Measurements from ENCODE around the gene CCDC92.
"Not testable (repeated sequence)": the region's sequence is repeated elsewhere in the genome, so short reads cannot be mapped to it uniquely, and the experiment has no call there.

The CCDC92 gene

DNA sequence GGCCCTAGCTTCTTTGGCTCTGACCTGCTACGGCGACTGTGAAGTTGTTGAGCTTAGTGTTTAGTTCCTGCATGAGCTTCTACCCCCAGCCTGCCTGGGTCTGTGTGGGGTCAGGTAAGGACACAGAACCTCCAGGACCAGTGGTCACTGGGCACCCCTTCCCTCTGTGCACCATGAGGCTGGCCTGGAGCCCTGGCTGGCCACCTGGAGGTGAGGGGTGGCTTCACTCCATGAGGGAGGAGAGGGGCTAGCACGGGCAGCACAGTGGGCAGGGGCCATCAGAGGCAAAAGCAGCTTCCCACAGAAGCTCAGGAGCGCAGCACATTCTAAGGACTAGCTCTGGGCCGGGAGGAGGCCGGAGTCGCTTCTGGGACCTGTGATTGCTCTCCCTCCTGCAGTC is 36.7 kb downstream of the CCDC92 start:
- DNase-seq = no peak

DNA sequence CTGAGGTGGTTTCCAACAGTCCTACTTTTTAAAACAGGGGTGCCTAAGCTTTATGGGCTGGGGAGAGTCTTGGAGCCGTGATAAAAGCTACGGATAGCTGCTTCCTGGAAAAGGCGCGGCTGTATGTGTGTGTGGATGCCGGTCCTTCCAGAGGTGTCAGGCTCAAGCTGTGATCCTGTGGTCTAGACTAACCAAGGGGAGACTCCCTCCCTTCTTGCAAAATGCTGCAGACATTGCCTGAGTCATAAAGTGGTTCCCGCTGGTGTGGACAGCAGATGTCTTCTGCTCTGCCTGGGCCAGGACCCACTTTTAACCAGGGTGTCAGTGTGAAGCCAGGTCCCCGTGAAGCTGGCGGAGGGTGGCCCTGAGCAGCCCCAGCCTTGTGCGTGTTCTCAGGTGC is 37.8 kb downstream of the CCDC92 start:
- DNase-seq = no peak

DNA sequence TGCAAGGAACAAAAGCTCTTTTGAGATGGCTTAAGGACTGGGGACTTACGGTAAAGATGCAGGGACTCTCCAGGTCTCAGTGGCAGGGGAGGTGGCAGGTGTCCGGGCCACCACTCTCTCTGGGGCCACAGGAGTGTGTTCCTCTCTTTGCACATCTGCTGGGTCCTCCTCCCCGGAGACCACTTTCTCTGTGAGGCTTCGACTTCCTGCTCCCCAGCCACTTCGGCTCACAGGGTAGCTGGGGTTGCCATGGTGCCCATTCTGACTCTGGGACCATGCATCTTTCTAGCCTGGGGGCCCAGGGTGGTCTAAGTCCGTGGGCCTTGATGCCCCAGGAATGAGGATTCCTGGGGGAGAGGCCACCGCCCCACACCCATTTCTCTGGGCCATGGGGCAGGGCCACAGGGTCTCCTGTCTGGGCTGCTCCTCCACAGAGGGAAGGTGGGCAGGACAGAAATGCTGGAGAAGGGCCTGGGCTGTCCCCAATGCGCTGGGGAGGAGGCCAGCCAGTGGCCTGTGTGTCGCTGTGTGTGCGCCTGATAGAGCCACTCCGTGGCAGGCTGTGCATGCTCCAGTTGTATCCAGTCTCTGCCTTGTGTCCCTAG is 38.5 kb downstream of the CCDC92 start:
- no peak for DNase-seq

DNA sequence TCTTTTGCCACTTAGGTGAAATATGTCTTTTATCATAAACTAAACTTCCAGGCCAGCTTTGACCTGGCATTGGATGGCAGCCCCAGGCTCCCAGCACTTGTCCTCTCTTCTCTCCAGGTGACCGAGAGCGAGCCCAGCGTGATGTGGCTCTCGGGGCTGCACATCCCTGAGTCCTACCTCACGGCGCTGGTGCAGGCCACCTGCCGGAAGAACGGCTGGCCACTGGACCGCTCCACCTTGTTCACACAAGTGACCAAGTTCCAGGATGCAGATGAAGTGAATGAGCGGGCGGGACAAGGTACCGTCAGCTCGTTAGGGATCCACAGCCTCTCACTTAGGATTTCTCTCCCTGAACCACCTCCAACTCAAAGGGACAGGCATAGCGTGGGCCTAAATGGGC is 39.4 kb downstream of the CCDC92 start:
- no peak for DNase-seq

DNA sequence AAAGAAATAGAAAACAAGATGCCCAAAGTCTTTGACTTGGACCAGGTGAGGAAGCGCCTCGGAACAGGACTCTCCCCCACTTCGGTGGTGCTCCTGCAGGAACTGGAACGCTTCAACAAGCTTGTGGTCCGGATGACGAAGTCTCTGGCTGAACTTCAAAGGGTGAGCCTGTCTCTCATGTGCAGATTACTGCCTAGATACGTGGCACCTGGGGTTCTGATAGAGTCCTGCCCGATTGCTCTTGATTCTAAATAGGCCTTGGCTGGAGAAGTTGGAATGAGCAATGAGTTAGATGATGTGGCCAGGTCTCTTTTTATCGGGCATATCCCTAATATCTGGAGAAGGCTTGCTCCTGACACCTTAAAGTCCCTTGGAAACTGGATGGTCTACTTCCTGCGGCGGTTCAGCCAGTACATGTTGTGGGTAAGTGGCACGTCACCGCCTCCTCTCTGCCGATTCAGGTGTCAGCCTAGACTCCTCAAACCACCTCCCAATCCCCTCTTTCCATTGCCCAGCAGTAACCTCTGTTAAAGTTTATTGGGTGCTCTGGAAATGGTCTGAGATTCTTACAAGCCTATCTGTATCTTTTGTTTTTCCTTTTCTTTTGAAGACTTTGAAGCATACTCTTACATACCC is 40.8 kb downstream of the CCDC92 start:
- DNase-seq = no peak

DNA sequence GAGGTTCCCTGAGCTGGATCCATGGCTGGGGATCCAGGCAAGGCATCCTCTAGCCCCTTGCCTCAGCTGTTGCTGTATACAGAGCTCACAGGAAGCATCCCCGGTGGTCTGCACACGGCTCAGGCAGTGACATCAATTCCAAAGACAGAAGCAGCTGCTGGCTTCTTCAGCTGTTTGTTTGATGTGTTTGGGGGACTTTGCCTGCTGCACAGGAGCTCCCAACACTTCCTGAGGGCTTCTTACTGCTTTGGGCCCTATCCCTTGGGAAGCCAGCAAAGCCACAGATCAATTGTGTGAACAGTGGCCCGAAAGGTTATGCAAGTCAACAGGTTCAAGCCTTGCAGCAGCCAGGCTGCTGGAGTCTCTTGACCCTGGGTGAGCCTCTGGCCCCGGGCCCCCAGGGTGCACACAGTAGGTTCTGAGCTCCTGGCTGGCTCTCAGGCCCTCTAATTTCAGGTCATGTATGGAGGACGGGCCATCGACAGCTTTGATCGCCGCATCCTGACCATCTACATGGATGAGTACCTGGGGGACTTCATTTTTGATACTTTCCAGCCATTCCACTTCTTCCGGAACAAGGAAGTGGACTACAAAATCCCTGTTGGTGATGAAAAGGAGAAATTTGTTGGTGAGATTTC is 42.6 kb downstream of the CCDC92 start:
- DNase-seq = no peak

DNA sequence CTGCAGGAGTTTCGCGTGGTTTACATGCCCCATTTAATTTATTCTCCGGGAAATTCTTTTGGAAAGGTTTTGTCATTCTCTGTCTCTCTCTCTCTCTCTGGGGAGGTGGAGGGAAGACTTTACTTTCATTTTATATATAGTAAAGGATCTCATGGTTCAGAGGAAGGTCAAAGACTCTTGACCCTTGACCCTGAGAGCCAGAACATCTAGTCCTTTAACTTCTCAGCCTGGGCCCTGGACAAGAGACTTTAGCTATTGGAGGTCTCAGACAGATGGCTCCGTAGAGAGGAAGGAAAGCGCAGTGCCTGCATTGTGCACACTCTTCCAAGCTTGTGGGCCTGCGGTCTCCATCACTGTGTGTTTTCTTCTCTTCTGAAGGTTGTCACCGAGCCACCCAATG is 43.7 kb downstream of the CCDC92 start:
- DNase-seq = no peak

DNA sequence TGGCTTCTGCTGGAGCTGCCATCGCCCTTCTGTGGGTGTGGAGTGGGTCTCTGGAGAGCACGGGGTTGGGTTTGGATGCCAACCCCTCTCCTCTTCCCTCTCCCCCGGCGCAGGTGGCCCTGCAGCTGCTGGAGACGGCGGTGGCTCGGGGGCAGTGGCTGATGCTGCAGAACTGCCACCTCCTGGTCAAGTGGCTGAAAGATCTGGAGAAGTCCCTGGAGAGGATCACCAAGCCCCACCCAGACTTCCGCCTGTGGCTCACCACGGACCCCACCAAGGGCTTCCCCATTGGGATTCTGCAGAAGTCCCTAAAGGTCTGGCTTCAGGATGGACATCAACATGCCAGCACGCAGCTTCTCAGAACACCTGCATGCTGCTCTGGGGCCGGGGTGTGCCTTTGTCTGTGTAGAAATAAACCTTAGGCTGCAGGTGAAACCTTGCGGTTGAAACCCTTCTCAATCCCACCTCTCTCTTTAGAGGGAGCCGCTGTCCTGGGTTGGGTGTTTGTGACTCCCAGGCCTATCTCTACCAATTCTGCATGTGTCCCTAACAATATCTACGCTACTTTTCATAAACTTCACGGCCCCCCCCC is 44.3 kb downstream of the CCDC92 start:
- DNase-seq = no peak

DNA sequence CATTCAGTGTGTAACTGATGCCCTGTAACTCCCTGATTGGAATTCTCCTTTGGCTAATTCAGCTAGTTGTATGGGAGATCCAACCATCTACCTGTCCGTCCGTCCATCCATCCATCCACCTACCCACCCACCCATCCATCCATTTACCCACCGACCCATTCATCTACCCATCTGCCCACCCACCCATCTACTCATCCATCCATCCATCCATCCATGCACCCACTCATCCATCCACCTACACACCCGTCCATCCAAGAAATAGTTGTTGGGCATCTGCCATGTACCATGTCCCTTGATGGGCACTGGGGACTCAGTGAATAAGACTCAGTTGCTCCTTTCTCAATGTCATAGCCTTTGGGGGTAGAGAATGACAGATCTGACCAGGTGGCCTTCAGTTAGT is 48.1 kb downstream of the CCDC92 start:
- no peak for DNase-seq

DNA sequence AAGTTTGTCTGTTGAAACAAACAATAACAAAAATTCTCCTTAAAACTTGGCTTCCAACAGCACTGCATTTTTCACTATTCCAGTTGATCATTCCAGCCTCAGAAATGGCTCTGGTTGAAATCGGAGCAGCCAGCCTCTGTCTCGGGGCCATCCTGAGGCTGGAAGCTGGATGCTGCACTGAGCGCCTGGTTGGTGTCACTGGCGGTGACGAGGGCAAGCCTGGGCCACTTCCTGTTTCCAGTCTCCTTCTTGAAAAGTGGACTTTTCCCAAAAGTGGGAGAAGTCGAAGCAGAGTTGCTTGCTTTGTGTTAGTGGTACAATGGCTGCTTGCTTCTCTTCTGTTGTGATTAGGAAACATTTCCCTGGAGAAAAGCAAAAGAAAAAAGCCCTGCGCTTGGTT is 48.7 kb downstream of the CCDC92 start:
- no peak for DNase-seq

DNA sequence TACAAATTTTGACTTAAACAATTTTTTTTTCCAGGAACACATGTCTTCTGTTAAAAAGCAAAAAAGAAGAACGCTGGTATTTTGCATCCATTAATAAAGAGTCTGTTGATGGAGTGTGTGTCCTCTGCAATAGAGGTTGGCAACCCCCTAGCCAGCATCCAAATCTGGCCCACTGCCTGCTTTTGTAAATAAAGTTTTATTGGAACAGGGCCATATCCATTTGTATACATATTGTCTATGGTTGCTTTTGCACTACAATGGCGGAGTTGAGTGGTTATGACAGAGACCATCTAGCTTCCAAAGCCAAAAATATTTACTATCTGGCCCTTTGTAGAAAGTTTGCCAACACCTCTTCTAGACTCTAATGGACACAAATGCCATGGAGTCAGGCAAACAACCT is 49.6 kb downstream of the CCDC92 start:
- DNase-seq = no peak

DNA sequence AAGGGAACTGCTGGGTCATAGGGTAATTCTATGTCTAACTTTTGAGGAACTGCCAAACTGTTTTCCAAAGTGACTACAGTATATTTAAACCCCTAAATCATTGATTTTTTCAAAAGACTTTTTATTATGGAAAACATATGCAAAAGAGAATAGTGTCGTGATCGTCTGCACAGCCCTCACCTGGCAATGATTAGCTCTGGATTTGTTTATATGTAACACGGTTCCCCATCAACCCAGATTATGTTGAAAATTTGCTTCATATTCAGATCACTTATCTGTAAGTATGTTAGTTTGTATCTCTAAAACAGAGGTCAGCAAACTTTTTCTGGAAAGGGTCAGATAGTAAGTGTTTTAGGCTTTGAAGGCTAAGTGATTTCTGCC is 52.7 kb downstream of the CCDC92 start:
- no peak for DNase-seq

DNA sequence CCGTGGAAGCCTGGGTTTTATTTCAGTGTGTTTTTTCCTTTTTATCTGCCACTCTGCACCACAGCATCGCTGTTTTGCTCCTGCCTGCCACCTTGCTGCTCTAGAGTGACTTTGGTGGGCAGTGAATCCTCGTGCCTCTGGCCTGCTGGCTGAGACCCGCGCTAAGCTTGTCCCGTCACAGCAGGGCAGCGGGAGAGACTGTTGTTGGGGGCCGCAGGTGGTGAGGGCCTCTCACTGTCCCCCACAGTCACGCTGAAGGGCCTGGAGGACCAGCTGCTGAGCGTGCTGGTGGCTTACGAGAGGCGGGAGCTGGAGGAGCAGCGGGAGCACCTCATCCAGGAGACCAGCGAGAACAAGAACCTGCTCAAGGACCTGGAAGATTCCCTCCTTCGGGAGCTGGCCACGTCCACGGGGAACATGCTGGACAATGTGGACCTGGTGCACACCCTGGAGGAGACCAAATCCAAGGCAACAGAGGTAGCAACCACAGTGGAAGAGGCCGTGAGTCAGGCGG is 55.2 kb downstream of the CCDC92 start:
- DNase-seq = no peak

DNA sequence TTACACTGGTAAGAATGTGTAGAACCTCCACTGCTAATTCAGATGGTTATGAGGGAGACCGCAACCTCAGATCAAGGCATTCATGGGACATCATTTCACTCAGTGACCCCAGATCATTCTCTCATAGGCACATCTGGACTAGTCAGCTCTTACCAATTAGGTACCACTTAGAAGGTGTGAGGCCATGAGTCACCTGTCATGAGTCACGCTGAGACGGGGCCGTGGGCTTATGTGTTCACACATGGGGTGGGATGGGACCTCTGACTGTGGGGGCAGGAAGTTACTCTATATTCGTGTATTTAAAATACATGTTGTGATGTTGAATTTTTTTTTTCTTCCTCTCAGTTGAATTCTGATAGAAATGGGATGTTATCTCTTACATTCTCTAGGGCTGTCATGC is 55.9 kb downstream of the CCDC92 start:
- DNase-seq = no peak

DNA sequence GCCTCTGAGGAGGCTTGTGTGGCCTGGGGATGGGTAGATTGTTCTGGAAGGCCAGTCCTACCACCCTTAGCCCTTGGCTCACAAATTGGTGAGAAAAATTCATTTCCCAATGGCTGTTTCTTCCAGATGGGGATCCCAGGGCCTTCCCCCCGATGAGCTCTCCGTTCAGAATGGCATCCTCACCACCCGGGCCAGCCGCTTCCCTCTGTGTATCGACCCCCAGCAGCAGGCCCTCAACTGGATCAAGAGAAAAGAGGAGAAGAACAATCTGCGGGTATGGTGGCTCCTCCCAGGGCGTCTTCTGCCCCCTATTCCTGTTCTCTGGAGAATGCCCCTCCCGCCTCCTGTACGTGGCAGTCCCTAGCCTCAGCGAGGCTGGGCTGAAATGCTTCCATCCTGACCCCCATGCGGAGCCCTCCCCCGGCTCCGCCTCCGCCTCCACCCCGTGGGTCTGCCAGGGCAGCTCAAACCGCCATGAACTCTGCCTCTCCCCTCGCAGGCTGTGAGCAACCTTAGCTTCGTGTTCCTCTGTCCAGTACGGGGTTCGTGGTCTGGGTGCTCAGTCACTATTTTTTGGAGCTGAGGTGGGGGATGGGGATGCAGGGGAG is 57.8 kb downstream of the CCDC92 start:
- DNase-seq = no peak

DNA sequence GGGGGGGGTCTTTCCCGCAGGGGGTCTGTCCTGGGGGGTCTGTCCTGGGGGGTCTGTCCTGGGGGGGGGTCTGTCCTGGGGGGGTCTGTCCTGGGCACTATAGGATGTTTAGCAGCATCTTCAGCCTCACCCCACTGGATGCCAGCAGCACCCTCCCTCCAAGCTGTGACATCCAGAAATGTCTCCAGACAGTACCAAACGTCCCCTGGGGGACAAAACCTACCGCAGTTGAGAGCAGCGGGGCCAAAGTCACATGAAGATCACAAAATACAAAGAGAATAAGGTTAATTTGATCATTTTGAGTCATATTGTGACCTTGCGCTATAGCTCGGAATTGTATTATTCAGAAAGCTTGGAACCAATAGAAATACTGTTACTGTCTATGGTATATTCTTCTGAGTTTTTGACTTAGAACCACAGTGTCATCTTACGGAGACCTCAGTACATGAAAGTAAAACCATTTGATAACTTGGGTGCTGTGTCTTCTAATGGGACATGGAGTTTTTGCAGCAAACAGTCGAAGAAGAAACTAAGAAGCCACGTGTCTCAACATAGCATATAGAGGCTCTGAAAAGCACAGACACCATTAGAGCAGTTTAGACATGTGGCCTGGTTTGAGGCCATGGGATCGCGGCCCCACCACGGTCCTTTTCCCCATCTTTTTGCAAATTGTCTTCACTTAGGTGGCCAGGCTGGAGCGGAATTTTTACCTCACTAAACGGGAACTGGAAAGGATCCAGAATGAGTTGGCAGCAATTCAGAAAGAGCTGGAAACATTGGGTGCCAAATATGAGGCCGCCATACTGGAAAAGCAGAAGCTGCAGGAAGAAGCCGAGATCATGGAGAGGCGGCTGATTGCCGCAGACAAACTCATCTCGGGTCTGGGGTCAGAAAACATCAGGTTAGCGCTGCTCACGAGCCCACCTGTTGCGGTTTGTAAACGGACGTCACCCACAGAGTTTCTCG is 59.9 kb downstream of the CCDC92 start:
- DNase-seq = no peak

DNA sequence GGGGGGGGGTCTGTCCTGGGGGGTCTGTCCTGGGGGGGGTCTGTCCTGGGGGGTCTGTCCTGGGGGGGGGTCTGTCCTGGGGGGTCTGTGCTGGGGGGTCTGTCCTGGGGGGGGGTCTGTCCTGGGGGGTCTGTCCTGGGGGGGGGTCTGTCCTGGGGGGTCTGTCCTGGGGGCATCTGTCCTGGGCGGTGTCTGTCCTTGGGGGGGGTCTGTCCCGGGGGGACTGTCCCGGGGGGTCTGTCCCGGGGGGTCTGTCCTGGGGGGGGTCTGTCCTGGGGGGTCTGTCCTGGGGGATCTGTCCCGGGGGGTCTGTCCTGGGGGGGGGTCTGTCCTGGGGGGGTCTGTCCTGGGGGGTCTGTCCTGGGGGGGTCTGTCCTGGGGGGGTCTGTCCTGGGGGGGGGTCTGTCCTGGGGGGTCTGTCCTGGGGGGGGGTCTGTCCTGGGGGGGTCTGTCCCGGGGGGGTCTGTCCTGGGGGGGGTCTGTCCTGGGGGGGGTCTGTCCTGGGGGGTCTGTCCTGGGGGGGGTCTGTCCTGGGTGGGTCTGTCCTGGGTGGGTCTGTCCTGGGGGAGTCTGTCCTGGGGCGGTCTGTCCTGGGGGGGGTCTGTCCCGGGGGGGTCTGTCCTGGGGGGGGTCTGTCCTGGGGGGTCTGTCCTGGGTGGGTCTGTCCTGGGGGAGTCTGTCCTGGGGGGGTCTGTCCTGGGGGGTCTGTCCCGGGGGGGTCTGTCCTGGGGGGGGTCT is 60.8 kb downstream of the CCDC92 start:
- DNase-seq = not testable (repeated sequence)

DNA sequence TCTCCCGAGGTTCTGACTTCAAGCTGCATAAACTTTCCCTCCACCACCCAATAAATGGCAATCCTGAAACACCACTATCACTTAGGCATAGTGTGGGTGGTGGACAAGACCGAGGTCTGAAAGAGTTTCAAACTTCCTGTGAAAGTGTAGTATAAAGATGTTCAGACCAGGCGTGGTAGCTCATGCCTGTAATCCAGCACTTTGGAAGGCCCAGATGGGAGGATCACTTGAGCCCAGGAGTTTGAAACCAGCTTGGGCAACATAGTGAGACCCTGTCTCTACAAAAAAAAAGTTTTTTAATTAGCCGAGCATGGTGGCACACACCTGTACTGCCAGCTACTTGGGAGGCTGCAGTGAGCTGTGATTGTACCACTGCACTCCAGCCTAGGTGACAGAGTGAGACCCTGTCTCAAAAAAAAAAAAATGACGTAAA is 61.9 kb downstream of the CCDC92 start:
- DNase-seq = peak in 1 of 2 experiments; percentile 5

DNA sequence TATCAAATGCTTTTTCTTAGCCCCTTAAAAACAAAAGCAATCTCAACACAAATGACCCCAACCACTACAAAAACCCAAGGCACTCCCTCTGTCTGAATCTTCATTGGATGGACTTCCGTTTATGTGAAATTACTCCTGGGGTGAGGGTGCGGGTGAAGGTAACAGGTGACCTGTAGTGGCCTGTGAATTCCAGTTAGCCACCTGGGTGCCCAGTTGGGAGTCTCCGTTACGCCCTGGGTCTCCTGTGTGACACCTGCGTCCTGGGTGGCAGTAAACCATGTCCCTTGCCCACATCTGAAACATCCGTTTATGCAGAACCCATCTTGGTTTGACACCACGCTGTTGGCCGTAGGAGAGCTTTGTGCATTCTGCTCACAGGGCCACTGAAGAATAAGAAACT is 62.6 kb downstream of the CCDC92 start:
- no peak for DNase-seq

DNA sequence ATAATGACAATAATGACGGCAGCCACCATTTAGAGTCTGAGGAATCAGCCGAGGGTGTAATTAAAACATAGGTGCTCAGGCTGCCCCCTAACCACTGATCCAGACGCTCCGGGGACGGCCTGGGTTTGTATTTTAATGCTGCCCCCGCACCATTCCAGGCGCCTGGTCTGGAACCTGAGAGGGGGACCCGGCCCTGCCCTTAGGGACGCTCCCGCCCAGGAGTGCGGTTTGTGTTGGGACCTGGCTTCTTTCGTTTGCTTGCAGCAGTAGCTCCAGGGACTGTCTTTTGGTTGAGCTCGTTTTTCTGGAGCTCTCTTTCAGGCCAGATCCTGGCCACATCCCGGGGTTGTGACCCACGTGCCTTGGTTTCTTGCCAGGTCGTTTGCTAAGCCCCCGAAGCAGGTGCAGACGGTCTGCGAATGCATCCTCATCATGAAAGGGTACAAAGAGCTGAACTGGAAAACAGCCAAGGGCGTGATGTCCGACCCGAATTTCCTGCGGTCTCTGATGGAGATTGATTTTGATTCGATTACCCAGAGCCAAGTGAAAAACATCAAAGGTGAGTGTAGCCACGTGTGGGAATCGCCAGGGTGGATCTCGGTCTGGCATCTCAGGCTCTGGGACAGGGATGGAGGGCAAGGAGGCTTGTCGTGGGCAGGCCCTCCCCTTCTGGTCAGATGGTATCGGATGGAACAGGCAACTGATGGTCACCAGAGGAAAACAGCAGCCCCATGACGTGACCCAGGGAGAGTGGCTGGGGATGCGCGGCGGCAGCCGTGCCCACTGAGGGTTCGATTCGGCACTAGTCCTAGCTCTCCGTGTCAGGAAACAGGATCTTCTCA is 63.5 kb downstream of the CCDC92 start:
- DNase-seq = no peak

Measured in AML-193 (cell line).